NT2/D1 (cell line): ENCODE data around the gene NES.

Experiments used
- DNase-seq: peaks from one replicate; pipeline ENCODE4 v3.0.0-alpha.2; 2011; ENCODE audit warnings: low read depth, low spot score
- H3K27me3 ChIP-seq: 2 replicates; pipeline ENCODE4 v1.6.0; 2011; ENCODE audit warnings: mild to moderate bottlenecking; ENCODE audit not compliant: insufficient read length, insufficient read depth
- H3K36me3 ChIP-seq: 2 replicates; pipeline ENCODE4 v1.6.1; 2011; ENCODE audit warnings: mild to moderate bottlenecking, low read length, mixed read lengths; ENCODE audit not compliant: insufficient read depth, insufficient read length
- H3K4me1 ChIP-seq: 2 replicates; pipeline ENCODE4 v1.5.1; 2011; ENCODE audit not compliant: insufficient read depth, insufficient read length
- H3K4me3 ChIP-seq: 2 replicates; pipeline ENCODE4 v1.5.1; 2011; ENCODE audit warnings: low read depth; ENCODE audit not compliant: insufficient read length
- H3K9ac ChIP-seq: 2 replicates; pipeline ENCODE4 v1.6.0; 2011; ENCODE audit warnings: low read depth; ENCODE audit not compliant: insufficient read length
- H3K9me3 ChIP-seq: 2 replicates; pipeline ENCODE4 v1.5.1; 2011; ENCODE audit warnings: mild to moderate bottlenecking, low read length; ENCODE audit not compliant: insufficient read depth
- SUZ12 ChIP-seq: IDR thresholded peaks from 2 replicates; pipeline ENCODE4 v1.6.1; 2011; ENCODE audit not compliant: insufficient read length, insufficient read depth; ENCODE audit errors: extremely low read depth
- YY1 ChIP-seq: IDR thresholded peaks from 2 replicates; pipeline ENCODE4 v1.6.1; 2011; ENCODE audit not compliant: insufficient read length, insufficient read depth
- ZNF274 ChIP-seq: IDR thresholded peaks from 2 replicates; pipeline ENCODE4 v1.6.1; 2011; ENCODE audit warnings: mild to moderate bottlenecking, low read depth, low read length

Gene NES

GRCh38 chr1:156676114-156676819, 940 bp downstream of the NES start:
- H3K27me3 ChIP-seq, result no peaks in the 10 kb centered on the region
- H3K4me1 ChIP-seq, result peaks cover 30% of the 10 kb centered on the region
- peak overlapping the region; percentile 94 for H3K4me3 ChIP-seq
- DNase-seq, result no peak
- no peak for TF ChIP-seq SUZ12
- no peak for TF ChIP-seq ZNF274
- TF ChIP-seq YY1, result no peak
- peaks cover 50% of the 10 kb centered on the region for H3K36me3 ChIP-seq
- H3K9ac ChIP-seq, result peak overlapping the region; percentile 98
- peaks cover 10% of the 10 kb centered on the region; the same call in 1 of the 2 replicates for H3K9me3 ChIP-seq

- H3K9me3 ChIP-seq, result peaks cover 10% of the 10 kb centered on the region; the same call in 1 of the 2 replicates
- peaks cover 36% of the 10 kb centered on the region for H3K4me1 ChIP-seq
- H3K36me3 ChIP-seq, result peaks cover 58% of the 10 kb centered on the region
- peak overlapping the region; percentile 98 for H3K9ac ChIP-seq
- no peak for TF ChIP-seq ZNF274
- TF ChIP-seq YY1, result no peak
- TF ChIP-seq SUZ12, result no peak
- DNase-seq, result no peak
- H3K4me3 ChIP-seq, result peak overlapping the region; percentile 94
- no peaks in the 10 kb centered on the region for H3K27me3 ChIP-seq
Measured at GRCh38 chr1:156675210-156676113, 1.7 kb downstream of the NES start.

- H3K4me1 ChIP-seq, result peaks cover 55% of the 10 kb centered on the region
- TF ChIP-seq YY1, result peak; percentile 22
- TF ChIP-seq ZNF274, result no peak
- no peak for TF ChIP-seq SUZ12
- peaks cover 10% of the 10 kb centered on the region; the same call in 1 of the 2 replicates for H3K9me3 ChIP-seq
- peak overlapping the region; percentile 94 for H3K4me3 ChIP-seq
- no peaks in the 10 kb centered on the region for H3K27me3 ChIP-seq
- DNase-seq, result peak; percentile 100
- peak overlapping the region; percentile 98 for H3K9ac ChIP-seq
- peaks cover 65% of the 10 kb centered on the region for H3K36me3 ChIP-seq
Measured at GRCh38 chr1:156673387-156674121, 3.7 kb downstream of the NES start.

GRCh38 chr1:156671804-156672203, 5.4 kb downstream of the NES start:
- Histone ChIP-seq H3K36me3 (peaks cover 65% of the 10 kb centered on the region), H3K4me3 (no peak overlapping the region), H3K9me3 (peaks cover 10% of the 10 kb centered on the region; the same call in 1 of the 2 replicates), H3K9ac (no peak overlapping the region), H3K4me1 (peaks cover 67% of the 10 kb centered on the region), H3K27me3 (no peaks in the 10 kb centered on the region)
- TF ChIP-seq ZNF274 (no peak), SUZ12 (no peak), YY1 (no peak)
- DNase-seq, result no peak

- Histone ChIP-seq H3K36me3 (peaks cover 57% of the 10 kb centered on the region), H3K9me3 (peaks cover 10% of the 10 kb centered on the region; the same call in 1 of the 2 replicates), H3K4me1 (peaks cover 71% of the 10 kb centered on the region), H3K4me3 (no peak overlapping the region), H3K27me3 (no peaks in the 10 kb centered on the region), H3K9ac (peak overlapping the region; percentile 32)
- no peak for DNase-seq
- TF ChIP-seq SUZ12, result no peak
- TF ChIP-seq YY1, result no peak
- no peak for TF ChIP-seq ZNF274
Measured at GRCh38 chr1:156670791-156671190, 6.4 kb downstream of the NES start.

- H3K4me3 ChIP-seq, result no peak overlapping the region
- TF ChIP-seq YY1 (no peak), SUZ12 (no peak), ZNF274 (no peak)
- no peaks in the 10 kb centered on the region for H3K27me3 ChIP-seq
- peaks cover 53% of the 10 kb centered on the region for H3K36me3 ChIP-seq
- DNase-seq, result no peak
- H3K9me3 ChIP-seq, result peaks cover 10% of the 10 kb centered on the region; the same call in 1 of the 2 replicates
- peaks cover 74% of the 10 kb centered on the region for H3K4me1 ChIP-seq
- peak overlapping the region; percentile 61 for H3K9ac ChIP-seq
Measured at GRCh38 chr1:156670359-156670758, 6.8 kb downstream of the NES start.
